ENCODE measurements around the gene LIPM.

- TF ChIP-seq, protein P1, sequence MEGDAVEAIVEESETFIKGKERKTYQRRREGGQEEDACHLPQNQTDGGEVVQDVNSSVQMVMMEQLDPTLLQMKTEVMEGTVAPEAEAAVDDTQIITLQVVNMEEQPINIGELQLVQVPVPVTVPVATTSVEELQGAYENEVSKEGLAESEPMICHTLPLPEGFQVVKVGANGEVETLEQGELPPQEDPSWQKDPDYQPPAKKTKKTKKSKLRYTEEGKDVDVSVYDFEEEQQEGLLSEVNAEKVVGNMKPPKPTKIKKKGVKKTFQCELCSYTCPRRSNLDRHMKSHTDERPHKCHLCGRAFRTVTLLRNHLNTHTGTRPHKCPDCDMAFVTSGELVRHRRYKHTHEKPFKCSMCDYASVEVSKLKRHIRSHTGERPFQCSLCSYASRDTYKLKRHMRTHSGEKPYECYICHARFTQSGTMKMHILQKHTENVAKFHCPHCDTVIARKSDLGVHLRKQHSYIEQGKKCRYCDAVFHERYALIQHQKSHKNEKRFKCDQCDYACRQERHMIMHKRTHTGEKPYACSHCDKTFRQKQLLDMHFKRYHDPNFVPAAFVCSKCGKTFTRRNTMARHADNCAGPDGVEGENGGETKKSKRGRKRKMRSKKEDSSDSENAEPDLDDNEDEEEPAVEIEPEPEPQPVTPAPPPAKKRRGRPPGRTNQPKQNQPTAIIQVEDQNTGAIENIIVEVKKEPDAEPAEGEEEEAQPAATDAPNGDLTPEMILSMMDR (optimal IDR thresholded peaks at IDR 0.05 in 1 of 3, IDR thresholded peaks at IDR 0.05 in 1 of 3, conservative IDR thresholded peaks at IDR 0.05 in 1 of 3; ENCODE audit: extremely low read depth in 1 of 3, insufficient read depth in 2 of 3, low read length in 3 of 3): peak; percentile 47 to 69 (median 57)
- no peak for TF ChIP-seq EZH2 (IDR thresholded peaks at IDR 0.05; ENCODE audit: low read length)
Measured at GRCh38 chr10:88791924-88792323, 10.6 kb upstream of the LIPM start.

All from keratinocyte (primary cell).